ENCODE data around the gene ARHGEF37. TPM values are rescaled to one million over a fixed set of nuclear protein-coding genes. Genes with fewer than 3 reads are reported as not detected.
"Not testable (repeated sequence)": the region's sequence is repeated elsewhere in the genome, so short reads cannot be mapped to it uniquely, and the experiment has no call there.

ARHGEF37 gene, protein sequence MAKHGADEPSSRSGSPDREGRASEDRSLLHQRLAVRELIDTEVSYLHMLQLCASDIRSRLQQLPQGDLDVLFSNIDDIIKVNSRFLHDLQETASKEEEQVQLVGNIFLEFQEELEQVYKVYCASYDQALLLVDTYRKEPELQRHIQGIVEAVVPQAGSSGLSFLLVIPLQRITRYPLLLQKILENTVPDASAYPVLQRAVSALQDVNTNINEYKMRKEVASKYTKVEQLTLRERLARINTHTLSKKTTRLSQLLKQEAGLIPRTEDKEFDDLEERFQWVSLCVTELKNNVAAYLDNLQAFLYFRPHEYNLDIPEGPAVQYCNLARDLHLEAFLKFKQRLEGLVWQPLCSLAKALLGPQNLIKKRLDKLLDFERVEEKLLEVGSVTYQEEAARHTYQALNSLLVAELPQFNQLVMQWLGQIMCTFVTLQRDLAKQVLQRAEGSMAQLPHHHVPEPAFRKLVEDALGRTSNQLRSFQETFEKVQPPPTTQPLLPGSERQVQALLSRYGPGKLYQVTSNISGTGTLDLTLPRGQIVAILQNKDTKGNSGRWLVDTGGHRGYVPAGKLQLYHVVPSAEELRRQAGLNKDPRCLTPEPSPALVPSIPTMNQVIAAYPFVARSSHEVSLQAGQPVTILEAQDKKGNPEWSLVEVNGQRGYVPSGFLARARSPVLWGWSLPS
- 3.8 and 5.0 TPM in 2 replicates for total RNA-seq (2014; rRNA removed; shearing (Covaris generic); ENCODE audit: low replicate concordance)

- in situ Hi-C loops (cut with HindIII; ENCODE audit: low pct_unique_long_range_greater_than_20kb, low sequenced_read_pairs), result no loop called here
- peak; percentile 64 for DNase-seq (ENCODE audit: low read depth)
These were observed at the start of gene ARHGEF37 for GRCh38 chr5:149581192-149581861. Gene ARHGEF37, plus strand, starts transcription at chr5:149581498. Its CDS starts 16,272 bp downstream, at chr5:149597770.

- in situ Hi-C loops (cut with HindIII; ENCODE audit: low pct_unique_long_range_greater_than_20kb, low sequenced_read_pairs), result no loop called here
- no peak for DNase-seq (ENCODE audit: low read depth)
These were observed 48.9 kb upstream of the ARHGEF37 start for GRCh38 chr5:149532413-149532812.

DNA sequence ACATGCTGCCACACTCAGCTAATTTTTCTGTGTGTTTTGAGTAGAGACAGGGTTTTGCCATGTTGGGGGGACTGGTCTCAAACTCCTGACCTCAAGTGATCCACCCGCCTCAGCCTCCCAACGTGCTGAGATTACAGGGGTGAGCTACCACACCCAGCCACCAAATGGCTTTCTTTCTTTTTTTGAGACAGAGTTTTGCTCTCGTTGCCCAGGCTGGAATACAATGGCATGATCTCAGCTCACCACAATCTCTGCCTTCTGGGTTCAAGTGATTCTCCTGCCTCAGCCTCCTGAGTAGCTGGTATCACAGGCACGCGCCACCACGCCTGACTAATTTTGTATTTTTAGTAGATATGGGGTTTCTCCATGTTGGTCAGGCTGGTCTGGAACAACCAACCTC is 45.5 kb upstream of the ARHGEF37 start:
- not testable (repeated sequence) for DNase-seq (ENCODE audit: low read depth)

DNA sequence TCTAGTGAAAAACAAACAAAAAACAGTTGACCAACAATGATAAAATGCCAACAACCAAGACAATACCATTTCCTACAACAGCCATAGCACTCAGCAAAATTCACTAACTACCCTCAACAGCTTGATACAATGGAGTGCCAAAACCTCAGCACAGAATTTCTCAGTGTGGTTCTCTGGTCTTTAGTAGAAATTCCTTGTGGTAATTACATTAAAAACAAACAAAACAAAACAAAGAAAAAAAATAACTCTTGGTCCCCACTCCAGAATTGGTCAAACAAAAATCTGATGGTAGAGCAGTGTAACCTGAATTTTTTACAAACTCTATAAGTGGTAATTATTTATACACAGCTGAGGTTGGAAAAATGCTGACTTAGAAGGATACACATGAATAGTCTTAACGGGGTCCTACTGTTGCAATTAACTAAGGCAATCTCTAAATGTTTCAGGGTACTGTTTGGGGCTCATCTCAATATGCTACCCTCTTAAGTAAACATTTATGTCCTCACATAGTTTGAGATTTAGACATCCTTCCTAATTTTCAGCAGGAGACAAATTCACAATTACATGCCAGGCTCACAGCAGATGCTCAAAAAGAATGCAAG is 43.8 kb upstream of the ARHGEF37 start:
- DNase-seq (ENCODE audit: low read depth), result no peak

More for the DNA sequence above, 45.5 kb upstream of the ARHGEF37 start:
- in situ Hi-C loops (cut with HindIII; ENCODE audit: low pct_unique_long_range_greater_than_20kb, low sequenced_read_pairs), result not testable (repeated sequence)

GRCh38 chr5:149540089-149540488 is 41.2 kb upstream of the ARHGEF37 start:
- in situ Hi-C loops (cut with HindIII; ENCODE audit: low pct_unique_long_range_greater_than_20kb, low sequenced_read_pairs), result no loop called here
- no peak for DNase-seq (ENCODE audit: low read depth)

More for the DNA sequence above, 43.8 kb upstream of the ARHGEF37 start:
- in situ Hi-C loops (cut with HindIII; ENCODE audit: low pct_unique_long_range_greater_than_20kb, low sequenced_read_pairs), result no loop called here

DNA sequence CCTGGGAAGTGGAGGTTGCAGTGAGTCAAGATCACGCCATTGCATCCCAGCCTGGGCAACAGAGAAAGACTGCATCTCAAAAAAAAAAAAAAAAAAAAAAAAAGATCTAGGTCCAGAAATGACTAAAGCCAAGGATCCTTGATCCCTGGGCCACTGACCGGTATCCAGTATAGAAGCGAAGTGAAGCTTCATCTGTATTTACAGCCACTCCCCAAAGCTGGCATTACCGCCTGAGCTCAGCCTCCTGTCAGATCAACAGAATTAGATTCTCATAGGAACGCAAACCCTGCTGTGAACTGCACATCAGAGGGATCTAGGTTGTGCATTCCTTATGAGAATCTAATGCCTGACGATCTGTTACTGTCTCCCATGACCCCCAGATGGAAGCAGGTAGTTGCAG is 39.4 kb upstream of the ARHGEF37 start:
- DNase-seq (ENCODE audit: low read depth), result no peak
- in situ Hi-C loops (cut with HindIII; ENCODE audit: low pct_unique_long_range_greater_than_20kb, low sequenced_read_pairs), result no loop called here

DNA sequence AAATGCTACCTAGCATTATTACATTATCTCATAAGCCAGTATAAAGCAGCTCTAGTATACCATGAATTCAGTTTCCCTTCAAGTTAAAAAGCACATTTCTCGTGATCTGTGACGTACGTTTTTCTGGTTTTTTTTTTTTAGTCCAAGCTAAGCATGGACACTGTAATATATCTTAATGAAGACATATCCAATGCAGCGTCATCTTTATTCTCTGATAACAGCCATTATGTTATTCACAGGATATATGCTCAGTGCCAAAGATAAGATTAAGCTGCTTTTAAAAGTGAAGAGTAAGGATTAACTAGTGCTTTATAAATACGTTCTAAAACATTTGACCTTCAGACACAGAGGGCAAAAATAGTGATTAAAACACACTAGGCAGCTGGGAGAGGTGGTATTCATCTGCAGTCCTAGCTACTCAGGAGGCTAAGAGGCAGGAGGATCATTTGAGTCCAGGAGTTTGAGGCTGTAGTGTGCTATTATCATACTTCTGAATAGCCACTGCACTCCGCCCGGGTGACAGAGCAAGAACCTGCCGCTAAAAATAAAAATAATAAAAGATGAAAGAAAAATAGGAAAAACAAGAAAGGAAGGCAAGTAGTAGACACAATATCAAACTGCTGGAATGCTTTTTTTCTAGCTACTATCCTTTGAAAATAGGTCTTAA is 37.8 kb upstream of the ARHGEF37 start:
- in situ Hi-C loops (cut with HindIII; ENCODE audit: low pct_unique_long_range_greater_than_20kb, low sequenced_read_pairs), result no loop called here

DNA sequence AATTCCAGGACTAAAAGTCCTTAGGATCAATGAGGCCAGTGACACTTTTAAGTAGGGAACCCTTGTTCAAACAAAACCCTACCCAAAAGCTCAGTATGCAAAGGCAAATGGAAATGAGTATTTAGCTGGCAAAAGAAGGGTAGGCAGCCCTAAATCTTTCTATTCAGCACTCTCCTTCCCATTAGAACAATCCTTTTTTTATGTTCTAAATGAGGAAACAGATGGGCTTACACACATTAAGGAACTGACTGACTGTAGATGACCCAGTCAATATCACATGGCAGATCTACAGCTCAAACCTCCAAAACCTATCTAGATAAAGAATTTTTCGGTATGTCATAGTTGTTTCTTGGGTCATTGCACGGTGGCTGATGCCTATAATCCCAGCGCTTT is 37.3 kb upstream of the ARHGEF37 start:
- in situ Hi-C loops (cut with HindIII; ENCODE audit: low pct_unique_long_range_greater_than_20kb, low sequenced_read_pairs), result no loop called here
- DNase-seq (ENCODE audit: low read depth), result no peak

More for the DNA sequence above, 37.8 kb upstream of the ARHGEF37 start:
- DNase-seq (ENCODE audit: low read depth), result no peak

GRCh38 chr5:149545327-149545726 is 36.0 kb upstream of the ARHGEF37 start:
- in situ Hi-C loops (cut with HindIII; ENCODE audit: low pct_unique_long_range_greater_than_20kb, low sequenced_read_pairs), result no loop called here
- no peak for DNase-seq (ENCODE audit: low read depth)

DNA sequence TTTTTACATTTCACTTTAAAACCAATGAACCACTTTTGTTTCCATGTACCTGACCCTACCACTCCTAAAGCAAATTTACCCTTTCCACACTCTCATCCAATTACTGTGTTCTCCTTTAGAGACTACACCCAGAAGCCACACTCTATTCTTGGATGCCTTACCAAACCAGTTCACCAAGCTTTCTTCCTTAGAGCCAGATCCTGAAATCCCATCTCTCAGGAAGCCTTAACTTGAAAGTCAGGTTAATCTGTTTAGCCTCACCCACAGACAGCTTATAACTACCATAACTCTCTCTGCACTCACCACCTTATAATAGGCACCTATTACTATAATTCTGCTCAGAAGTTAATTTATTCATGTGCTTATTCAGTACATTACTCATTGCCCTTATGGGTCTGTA is 34.3 kb upstream of the ARHGEF37 start:
- DNase-seq (ENCODE audit: low read depth), result no peak

GRCh38 chr5:149549461-149550267 is 31.6 kb upstream of the ARHGEF37 start:
- DNase-seq (ENCODE audit: low read depth), result peak; percentile 64
- in situ Hi-C loops (cut with HindIII; ENCODE audit: low pct_unique_long_range_greater_than_20kb, low sequenced_read_pairs), result no loop called here

More for the DNA sequence above, 34.3 kb upstream of the ARHGEF37 start:
- in situ Hi-C loops (cut with HindIII; ENCODE audit: low pct_unique_long_range_greater_than_20kb, low sequenced_read_pairs), result no loop called here

- no peak for DNase-seq (ENCODE audit: low read depth)
- in situ Hi-C loops (cut with HindIII; ENCODE audit: low pct_unique_long_range_greater_than_20kb, low sequenced_read_pairs), result no loop called here
These were observed 31.1 kb upstream of the ARHGEF37 start for GRCh38 chr5:149550268-149550583.

- no peak for DNase-seq (ENCODE audit: low read depth)
- in situ Hi-C loops (cut with HindIII; ENCODE audit: low pct_unique_long_range_greater_than_20kb, low sequenced_read_pairs), result no loop called here
These were observed 30.6 kb upstream of the ARHGEF37 start for GRCh38 chr5:149550594-149551226.

DNA sequence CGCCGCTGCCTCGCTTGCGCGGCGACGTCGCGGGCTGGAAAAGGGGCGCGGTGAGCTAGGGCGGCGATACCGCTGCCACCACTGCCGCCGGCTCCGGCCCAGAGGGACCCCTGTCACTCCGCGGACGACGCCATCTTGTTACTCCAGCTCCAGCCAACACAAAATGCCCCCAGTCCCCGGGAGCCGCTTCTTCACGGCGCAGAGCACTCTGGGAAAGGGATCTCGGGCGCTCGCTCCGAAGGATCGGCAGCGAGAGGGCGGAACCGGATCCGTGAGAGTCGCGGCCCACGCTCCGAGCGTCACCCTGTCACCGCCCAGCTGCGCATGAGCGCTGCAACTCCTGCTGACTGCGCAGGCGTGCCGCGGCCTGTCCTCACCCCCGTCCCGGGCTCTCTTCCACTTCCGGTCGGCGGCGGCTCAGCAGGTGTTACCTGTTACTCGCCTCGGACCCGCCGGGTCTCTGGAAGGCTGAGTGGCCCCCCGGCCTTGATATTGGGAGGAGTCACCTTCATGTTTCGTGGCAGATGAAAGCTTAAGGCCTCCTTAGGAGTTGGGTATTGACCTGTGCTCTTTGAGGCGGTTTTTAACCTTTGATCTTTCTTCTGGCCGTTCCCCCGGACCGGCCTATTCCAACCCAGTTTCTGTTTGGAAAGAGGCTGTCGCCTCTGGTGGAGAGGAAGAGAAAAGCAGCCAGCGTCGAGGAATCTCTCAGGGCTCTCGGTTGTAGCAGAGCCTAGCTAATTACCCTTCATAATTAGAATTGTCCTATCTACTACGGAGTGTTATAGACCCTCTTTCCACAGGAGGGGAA is 29.9 kb upstream of the ARHGEF37 start, which contains the start of gene CSNK1A1:
Gene CSNK1A1 (minus strand): TSS at position 213 of the 811 bp plus-strand sequence. CDS start 475 bp downstream, outside the sequence.
- in situ Hi-C loops (cut with HindIII; ENCODE audit: low pct_unique_long_range_greater_than_20kb, low sequenced_read_pairs), result no loop called here
- DNase-seq (ENCODE audit: low read depth), result peak; percentile 97

DNA sequence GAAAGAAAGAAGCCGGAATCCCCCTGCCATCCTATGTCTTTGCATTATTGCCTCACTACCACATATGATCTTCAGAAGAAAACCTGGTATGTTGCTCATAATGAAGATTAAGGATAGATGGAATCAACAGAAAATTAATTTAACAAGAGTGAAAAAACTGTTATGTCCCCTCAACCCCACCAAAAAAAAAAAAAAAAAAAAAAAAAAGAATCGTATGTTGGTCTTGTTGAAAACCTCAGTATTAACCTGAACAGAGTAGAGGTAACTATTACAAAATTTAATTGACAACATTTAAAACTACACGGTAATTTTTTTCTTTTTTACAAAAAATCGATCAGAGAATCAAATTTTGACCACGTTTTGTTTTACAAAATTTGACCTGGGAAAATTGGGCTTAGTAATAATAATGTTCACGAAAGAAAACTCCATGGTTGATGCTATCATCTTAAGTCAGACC is 29.2 kb upstream of the ARHGEF37 start:
- DNase-seq (ENCODE audit: low read depth), result no peak
- in situ Hi-C loops (cut with HindIII; ENCODE audit: low pct_unique_long_range_greater_than_20kb, low sequenced_read_pairs), result no loop called here

GRCh38 chr5:149552553-149553160 is 28.6 kb upstream of the ARHGEF37 start:
- no peak for DNase-seq (ENCODE audit: low read depth)
- in situ Hi-C loops (cut with HindIII; ENCODE audit: low pct_unique_long_range_greater_than_20kb, low sequenced_read_pairs), result no loop called here
